Neural cell (in vitro differentiated cells): ENCODE data around the gene ADAM10.

ENCODE experiments used
- CTCF ChIP-seq: fragments of 450-650 bp; IDR thresholded peaks from 2 replicates; pipeline ENCODE4 v1.5.1; 2014; ENCODE audit warnings: antibody characterized with exemption, mild to moderate bottlenecking, moderate library complexity; ENCODE audit not compliant: poor library complexity, severe bottlenecking
- POLR2AphosphoS5 ChIP-seq: IDR thresholded peaks from 2 replicates; pipeline ENCODE4 v1.6.1; 2012

GRCh38 chr15:58589047-58589446 lies 160.5 kb downstream of the ADAM10 start:
- no peak for TF ChIP-seq CTCF
- TF ChIP-seq POLR2AphosphoS5: no peak
